HG02852 (cell line): ENCODE measurements around the gene HNRNPUL1.

Source experiments
- ATAC-seq: cut with Tn5 transposase; IDR thresholded peaks from one replicate; pipeline ENCODE4 v1.9.1; 2021; ENCODE audit warnings: mild to moderate bottlenecking, moderate library complexity; ENCODE audit not compliant: unreplicated experiment

HNRNPUL1 gene

GRCh38 chr19:41307090-41307875 is 43.1 kb downstream of the HNRNPUL1 start:
- no peak for ATAC-seq

DNA sequence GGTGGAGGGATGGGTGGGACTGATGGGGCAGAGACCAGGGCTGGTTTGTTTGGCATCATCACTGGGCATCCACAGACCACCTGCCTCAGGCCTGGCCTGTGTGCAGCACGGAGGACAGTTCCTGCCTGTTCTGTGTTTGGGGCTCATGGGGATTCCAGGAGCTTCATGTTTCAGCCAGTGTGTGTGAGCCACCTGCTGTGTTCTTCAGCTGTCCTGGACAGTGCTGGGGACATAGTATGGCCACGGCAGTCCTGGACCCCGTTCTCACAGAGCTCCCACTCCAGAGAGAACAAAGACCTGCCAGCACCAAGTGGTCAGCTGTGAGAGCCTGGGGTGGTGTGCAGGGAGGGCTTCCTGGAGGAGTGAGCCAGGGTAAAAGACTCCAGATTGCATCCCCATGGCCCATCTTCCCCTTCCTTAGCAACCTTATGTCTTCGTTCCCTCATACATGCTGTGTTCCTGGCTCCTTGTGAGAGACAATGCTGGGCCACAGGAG is 43.8 kb downstream of the HNRNPUL1 start:
- no peak for ATAC-seq

- ATAC-seq, result no peak
Observed at GRCh38 chr19:41308450-41309179, 44.4 kb downstream of the HNRNPUL1 start.

GRCh38 chr19:41309180-41310032 is 45.2 kb downstream of the HNRNPUL1 start:
- ATAC-seq, result no peak

GRCh38 chr19:41310033-41310831 is 46.1 kb downstream of the HNRNPUL1 start, which contains the start of gene CCDC97:
TSS of gene CCDC97 (plus strand) at chr19:41310172. CDS start at chr19:41310311, 139 bp downstream.
- peak; percentile 75 for ATAC-seq

GRCh38 chr19:41311072-41311471 is 46.9 kb downstream of the HNRNPUL1 start:
- no peak for ATAC-seq

DNA sequence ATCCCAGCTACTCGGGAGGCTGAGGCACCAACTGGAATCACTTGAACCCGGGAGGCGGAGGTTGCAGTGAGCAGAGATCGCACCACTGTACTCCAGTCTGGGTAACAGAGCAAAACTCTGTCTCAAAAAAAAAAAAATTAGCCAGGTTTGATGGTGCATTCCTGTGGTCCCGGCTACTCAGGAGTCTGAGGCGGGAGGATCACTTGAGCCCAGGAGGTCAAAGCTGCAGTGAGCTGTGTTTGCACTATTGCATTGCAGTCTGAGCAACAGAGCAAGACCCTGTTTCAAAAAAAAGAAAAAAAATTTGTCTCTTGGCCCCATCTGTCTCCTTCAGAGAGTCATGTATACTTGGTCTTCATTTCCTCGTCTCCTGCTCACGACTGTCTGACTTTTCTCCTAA is 47.4 kb downstream of the HNRNPUL1 start:
- ATAC-seq, result no peak

DNA sequence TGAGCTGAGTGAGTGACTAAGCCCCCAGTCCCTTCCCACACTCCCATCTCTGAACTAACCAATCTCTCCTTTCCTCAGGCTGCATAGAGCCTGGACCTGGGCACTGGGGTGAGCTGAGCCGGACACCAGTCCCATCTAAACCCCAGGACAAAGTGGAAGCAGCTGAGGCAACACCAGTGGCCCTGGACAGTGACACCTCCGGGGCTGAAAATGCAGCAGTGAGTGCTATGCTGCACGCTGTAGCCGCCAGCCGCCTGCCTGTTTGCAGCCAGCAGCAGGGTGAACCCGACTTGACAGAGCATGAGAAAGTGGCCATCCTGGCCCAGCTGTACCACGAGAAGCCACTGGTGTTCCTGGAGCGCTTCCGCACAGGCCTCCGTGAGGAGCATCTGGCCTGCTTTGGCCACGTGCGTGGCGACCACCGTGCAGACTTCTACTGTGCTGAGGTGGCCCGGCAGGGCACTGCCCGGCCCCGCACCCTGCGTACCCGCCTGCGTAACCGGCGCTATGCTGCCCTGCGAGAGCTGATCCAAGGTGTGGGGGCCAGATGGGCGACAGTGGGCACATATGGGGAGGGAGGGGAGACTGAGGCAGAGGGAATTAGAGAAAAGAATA is 52.2 kb downstream of the HNRNPUL1 start:
- no peak for ATAC-seq

DNA sequence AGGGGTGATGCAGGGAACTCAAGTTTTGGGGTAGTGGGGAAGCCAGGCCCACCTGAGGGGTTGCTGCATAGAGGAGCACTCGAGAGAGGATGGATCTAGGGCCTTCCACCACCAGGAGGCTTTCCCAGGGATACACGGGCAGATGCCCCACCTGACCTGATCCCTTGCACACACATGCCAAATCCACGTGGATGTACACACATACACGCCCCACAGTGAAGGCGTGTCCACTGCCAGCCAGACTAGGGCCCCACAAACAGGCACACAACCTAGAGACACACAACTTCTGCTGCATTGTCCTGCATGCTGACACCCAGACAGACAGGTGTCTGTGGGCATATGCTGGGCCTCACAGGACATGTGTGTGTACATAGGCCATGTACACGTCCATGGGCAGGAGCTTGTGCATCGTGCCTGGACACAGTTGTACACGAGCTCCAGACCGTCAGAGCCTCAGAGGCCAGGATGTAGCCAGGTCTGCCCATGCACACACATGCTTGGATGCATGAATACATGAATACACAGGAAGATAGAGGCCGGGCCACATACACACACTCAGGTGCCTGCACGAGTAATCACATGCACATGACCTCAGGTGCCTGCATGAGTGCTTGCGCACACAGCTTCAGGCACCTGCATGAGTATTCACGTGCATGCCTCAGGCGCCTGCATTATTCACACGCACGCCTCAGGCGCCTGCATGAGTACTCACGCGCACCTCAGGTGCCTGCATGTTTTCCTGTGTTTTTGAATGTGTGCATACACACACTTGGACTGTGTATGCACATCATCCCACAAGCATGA is 54.7 kb downstream of the HNRNPUL1 start:
- no peak for ATAC-seq

DNA sequence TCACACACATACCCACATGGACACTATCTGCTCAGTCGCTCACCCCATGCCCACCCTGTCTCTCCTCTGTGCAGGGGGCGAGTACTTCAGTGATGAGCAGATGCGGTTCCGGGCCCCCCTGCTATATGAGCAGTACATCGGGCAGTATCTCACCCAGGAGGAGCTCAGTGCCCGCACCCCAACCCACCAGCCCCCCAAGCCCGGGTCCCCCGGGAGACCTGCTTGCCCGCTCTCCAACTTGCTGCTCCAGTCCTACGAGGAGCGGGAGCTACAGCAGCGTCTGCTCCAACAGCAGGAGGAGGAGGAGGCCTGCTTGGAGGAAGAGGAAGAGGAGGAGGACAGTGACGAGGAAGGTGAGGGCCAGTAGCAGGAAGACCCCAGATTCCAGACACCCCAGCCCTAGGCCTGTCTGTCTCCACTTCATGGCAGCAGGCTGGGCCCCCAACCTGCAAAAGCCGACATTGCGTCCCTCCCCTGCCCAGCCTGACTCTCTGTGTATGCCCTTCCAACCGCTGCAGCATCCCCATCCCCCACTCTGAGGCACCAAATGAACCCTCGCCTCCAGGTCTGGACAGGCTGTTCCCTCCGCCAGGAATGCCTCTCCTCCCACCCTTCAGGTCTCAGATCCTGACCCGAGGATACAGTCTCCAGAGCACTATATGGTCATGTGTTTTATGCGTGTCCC is 55.5 kb downstream of the HNRNPUL1 start:
- ATAC-seq, result no peak

DNA sequence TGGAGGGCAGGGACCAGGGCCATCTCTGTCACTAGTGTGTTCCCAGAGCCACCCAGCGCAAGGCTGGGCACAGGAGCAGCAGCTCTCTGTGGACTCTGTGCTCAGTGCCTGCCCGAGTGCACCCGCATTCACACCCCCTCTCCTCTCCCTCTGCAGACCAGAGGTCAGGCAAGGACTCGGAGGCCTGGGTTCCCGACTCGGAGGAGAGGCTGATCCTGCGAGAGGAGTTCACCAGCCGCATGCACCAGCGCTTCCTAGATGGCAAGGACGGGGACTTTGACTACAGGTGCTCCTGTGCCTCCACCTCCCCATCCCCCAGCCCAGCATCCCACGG is 56.0 kb downstream of the HNRNPUL1 start:
- no peak for ATAC-seq

DNA sequence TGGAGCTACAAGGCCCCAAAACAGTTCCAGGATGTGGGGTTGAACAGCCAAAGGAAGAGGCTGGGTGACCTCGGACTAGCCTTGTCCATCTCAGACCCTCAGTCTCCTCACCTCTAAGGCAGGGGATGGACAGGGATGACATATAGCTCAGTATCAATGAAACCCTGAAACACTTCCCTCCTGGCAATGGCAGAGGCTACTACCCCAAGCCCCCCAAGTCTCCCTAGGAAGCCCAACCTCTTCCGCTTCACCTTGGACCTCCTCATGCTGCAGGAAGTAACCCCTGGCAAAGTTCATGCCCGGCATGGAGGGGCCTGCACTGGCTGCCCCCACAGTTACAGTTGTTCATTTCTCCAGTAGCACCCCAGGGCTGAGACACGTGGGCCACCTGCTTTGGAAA is 56.4 kb downstream of the HNRNPUL1 start:
- no peak for ATAC-seq

DNA sequence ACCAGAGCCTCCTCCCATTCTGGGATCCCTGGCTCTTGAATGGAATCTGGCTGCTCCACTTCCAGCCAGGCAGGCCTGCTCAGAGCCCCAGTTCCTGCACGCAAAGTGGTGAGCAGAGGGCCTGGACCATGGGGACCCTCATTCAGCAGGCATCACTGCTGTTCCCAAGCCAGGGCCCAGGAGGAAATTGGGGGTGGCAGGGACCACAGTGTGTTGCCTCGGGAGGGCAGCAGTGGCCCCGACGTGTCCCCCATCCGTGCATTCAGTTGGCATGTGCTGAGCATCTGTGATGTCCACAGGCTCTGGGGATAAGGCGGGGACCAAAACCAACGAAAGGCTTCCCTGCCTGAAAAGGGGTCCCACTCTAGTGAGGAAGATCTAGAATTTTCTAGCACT is 57.0 kb downstream of the HNRNPUL1 start:
- ATAC-seq, result no peak

GRCh38 chr19:41321600-41322270 is 57.6 kb downstream of the HNRNPUL1 start:
- ATAC-seq, result no peak

DNA sequence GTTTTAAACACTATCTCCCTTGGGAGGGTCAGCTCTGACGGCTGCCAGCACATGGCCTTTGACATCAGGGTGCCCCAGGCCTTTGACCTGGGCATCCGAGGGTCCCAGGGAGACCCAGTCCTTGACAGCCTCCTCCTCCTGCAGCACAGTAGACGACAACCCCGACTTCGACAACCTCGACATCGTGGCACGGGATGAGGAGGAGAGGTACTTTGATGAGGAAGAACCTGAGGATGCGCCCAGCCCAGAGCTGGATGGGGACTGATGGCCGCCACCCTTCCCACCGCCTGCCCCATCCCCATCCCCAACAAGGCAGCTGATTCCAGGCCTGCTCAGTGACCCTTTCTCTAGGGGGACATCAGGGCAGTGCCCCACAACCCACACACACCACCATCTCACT is 58.3 kb downstream of the HNRNPUL1 start:
- ATAC-seq, result no peak

GRCh38 chr19:41323023-41323422 is 58.9 kb downstream of the HNRNPUL1 start:
- ATAC-seq, result no peak

DNA sequence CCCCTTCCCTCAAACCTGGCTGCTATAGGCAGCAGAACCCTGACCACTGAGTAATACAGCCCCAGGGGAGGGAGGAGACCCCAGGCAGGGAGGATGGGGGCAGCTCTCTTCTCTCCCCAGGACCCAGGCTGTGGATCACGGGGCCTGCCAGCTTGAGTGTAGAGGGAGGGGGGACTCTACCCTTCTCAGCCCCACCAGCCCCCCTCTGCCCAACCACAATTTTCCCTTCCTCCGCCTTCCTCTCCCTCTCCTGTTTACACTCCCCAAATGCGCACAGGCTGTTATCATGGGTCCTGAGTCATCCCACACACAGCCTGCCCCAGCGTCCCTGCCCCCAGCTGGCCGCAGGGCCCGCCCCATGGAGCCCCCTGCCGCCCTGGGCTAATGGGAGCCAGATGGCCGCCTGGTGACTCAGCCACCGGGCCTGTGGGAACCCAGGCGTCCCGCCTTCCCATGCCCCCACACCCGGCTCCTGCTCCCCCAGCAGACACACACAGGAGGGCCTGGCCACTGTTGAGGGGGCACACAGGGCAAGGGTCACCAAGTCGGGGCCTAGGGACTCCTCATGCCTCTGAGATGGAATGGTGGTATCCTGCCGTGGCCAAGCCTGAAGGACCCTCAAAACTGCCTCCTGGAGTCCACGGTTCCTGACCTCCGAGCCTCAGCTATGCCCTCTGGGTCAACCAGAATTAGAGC is 59.4 kb downstream of the HNRNPUL1 start:
- ATAC-seq, result no peak
